Effector CD8-positive, alpha-beta T cell (primary cell): Measurements from ENCODE around the gene RAD1.

Experiments
- DNase-seq: peaks from one replicate; lab custom pipeline; 2025; lab: John Stamatoyannopoulos, UW

RAD1 gene

DNA sequence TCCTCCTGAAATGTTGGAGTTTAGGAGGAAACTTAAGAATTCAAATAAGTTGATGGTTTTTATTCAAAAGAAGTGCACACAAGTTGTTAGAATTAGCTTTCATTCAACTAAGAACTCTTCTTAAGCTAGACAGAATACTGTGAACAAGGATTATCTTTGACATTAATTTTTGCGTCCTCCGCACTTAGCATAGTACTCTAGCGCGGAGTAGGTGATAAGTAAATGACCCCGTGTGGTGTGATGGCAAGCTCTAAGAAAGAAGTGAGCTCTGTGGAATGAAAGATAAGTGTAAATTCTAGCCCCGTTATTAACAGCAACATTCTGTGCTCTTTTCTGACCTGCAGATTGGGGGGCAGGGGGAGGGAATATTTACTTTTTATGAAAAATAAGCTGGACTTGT lies 1.2 kb upstream of the RAD1 start:
- no peak for DNase-seq

DNA sequence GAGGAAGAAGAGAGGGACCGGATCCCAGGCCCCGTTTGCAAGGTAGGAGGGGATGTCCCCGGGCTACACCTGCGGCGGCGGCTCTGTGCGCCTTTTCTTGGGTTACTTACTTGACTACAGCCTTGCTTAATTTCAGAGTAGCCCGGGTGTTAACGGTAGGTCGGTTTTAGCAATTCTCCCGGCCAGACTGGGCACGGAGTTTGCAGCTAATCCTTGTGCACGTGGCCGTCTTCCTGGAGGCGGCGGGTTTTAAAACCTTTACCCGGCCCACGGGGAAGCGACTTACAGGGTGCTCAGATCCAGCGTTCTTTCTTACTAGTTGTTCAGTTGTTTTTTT lies 520 bp upstream of the RAD1 start:
- no peak for DNase-seq

DNA sequence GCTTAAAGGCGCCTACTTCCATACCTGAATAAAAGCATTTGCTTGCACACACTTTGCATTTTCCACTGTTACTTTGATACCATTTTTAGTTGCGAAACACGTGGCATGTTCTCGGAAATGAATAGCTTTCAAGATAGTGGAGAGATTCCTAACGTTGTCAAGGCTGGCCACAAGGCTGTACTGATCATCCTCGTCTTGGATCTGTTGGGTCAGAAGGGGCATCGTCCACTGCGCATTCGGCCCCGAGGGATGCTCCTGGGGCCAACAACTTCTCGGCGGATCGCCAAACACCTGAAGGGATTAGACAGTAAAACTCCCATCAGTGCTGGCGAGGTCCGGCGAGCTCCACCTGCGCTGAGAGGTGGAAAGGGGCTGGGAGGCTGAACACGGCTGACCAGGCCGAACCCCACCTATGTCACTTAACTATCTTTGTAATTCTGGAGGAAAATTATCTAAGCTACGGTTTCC lies 599 bp downstream of the RAD1 start:
- DNase-seq = no peak

DNA sequence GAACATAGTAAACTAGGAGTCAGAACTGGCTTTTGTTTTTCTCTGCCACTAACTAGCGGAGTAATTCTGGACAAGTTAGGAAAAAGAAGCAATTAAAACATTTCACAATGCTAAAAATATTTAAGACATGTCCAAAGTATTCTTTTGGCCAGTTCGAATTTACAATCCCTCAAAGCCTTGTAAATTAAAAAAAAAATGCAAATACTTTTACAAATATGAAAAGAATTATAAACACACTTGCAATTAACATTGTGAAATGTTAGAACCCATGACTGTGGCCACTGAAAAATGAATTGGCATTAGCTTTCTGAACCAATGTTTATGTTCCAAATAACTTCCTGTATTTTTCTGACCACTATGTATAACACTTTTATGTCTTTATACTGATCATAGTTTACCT lies 2.2 kb downstream of the RAD1 start:
- DNase-seq = no peak

DNA sequence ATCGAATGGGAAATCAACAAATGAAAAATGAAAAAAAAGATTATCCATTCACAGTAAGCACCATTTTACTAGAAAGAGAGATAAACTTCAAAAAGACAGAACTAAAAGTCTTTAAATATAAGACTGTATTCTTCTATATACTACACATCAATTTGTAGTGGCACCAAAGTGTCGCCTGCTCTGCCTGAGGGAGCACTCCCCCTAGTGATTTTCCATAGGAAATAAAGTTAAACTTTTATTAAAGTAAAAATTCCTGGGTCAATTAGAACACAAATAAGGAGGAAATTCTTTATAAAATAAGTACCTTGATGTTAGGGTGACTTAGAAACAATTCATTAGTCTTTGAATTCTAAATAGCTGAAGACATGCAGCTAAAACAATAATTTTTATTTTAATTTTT lies 9.7 kb downstream of the RAD1 start:
- no peak for DNase-seq

DNA sequence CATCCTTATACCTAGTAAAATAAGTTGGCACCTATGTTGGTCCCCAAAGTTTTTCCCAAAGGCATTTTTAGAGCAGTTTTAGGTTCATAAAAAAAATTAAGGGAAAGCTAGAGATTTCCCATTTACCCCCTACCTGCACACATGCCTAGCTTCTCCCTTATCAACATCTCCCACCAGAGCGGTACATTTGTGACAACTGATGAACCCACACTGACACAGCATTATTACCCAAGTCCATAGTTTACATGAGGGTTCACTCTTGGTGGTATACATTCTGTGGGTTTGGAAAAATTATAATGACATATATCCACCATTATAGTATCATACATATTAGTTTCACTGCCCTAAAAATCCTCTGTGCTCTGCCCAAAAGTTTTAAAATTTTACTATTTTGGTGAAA lies 12.0 kb downstream of the RAD1 start:
- DNase-seq = no peak

DNA sequence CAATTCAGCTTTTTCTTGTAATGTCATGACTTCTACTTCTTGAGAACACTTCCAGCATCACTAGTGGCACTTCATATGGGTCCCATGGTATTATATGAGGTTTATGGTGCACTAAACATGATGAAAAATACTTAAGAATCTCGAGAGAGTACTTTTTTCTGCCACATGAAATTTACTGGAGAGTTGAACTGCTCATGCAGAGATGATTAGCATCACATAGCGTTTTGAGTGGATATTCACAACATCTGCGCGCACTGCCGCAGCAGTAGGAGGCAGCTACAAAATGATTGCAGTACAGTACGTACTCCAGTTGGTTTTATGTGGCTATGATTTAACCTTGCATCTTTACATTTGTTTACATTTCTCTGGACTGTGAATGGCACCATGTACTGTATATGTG lies 14.7 kb downstream of the RAD1 start:
- no peak for DNase-seq

DNA sequence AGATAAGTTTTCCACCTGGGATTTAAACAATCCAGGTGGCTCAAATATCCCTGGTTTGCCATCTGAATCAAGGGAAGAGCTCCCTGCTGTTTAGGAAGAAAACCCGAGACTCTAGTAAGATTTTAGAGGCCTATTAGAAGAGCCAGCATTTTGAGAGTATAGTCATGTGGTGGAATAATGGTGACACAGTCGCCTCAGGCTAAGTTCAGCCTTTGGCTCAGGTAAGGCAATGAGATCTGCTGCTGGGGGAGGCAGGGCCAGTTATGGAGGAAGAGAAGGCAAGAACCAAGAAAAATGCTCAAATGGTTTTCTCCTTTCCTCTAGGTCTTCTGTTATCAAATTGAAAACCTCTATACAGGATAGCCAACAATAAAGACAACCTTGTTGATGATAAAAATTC lies 16.2 kb downstream of the RAD1 start:
- DNase-seq = no peak

DNA sequence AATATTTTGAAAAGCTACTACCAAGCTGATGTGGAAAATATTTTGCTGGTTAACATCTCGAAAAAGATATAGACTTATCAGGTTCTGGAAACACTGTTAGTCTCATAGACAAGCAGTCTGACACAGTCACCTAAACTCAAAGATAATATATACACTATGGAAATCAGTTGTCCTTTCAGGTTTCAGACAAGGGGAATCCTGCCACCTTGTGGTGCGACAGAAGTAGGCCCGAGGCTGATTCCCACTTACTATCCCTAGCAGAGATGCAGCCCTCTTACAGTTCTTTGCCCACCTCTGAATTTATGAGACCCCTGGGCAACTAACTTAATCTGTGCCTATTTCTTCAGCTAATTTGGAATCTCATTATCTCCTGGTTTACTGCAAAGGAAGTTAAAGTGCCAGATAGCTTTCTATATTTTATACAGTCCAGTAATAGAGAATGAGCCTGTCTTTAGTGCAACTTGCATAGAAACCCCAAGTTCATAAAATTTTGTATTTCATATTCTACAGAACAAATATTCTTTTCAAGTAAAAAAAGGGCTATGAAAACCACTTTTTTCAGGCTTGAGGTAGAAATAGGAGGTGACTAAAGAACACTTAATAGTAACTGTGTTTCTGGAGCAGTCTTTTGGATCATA lies 16.9 kb downstream of the RAD1 start:
- peak; percentile 24 for DNase-seq

DNA sequence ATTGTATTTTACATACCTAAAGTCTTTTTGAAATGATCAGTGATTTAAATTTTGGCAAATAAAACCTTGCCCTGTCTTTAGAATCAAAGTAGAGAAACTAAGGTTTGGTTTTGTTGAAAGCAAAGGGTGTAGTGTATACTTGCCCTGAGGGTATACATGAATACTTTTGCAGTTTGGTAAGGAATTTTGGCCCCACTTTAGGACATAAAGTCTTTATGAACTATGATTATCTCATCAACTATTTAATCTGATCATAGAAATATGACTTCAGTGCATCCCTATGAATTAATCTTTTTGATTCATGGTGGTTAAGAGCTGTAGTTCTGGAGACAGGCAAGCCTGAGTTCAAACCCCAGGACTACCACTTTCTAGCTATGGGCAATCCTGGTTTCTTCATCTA lies 17.7 kb downstream of the RAD1 start:
- no peak for DNase-seq

DNA sequence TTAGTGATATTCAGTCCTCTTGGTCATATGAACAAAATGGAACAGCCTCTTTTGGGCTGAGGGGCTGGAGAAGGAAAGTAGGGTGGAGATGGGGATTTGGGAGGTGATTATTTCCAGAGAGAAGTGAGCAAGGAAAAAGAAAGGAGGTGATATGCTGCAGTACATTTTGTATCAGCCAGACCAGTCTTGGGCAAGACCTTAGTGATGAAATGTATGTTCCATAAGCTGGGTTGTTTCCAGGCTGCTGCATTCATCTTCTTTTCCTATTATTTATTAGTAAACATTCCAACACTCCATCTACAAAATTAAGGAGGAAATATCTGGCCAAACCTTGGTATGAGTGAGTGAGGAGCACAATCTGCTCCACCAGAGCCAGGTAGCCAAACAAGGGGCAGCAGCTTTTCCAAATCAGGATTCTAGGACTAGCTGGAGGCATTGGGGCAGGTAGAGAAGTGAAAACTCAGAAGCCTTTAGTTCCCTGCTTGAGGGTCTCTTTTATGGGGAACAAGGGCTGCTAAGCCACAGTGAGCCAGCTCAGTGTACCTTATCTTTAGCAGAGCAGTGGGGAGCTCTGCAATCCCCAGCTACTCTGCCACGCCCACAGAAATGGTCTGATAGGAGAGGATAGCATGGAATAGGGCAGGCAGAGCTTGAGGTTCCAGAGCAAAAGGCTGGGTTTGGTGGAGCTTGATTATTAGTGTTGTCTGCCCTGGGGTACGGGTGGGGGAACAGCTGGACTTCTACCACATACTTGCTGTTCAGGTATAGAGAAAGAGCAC lies 19.5 kb downstream of the RAD1 start:
- no peak for DNase-seq

DNA sequence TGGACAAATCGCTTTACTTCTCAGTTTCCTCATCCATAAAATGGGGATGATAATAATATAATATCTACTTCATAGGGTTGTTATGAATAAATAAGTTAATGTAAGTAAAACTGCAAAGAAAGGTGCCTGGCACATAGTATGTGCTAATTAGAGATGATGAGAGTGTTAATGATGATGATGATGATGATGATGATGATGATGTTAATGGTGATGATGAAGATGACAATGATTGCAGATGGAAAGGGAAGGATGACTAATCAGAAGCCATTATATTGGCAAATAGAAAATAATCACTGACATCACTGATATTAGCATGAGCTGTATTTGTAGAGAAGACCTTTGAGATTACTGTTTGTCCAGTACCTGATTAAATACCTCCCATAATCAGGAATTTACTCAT lies 20.6 kb downstream of the RAD1 start:
- no peak for DNase-seq

DNA sequence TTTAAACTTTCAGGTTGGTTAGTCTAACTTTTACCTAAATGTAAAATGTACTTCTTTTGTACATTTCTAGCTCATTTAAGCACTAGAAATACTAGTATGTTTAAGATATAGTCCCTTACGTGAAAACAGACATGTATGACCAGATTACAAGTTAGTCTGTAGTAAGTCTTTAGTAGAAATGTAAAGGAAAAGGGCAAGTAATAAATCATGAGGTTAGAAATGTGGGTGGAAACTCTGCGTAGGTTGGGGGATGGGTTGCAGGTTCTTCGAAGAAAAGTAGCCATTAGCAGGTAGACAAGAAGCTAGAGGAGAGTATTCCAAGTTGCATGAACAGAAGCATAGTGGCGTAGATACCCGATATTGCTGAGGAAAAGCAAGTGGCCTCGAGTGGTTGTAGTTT lies 22.9 kb downstream of the RAD1 start:
- DNase-seq = no peak

DNA sequence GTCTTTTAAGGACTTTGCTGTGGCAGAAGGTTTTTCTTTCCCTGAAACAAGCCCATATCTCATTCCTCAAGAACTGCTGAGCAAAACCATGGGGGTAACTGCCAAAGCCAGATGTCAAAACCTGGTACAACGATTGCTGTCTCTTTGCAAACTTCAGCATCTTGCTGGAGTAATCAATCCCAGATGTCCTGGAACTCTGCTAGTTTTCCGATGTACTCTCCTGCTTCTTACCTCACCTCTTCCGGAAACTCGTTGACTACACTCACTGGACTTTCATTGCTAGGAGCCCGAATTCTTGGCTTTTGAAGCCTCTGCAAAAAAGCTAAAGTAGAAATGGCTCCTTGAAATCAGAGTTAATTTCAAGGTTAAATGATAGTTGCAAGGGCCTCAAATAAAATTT lies 23.3 kb downstream of the RAD1 start:
- no peak for DNase-seq

DNA sequence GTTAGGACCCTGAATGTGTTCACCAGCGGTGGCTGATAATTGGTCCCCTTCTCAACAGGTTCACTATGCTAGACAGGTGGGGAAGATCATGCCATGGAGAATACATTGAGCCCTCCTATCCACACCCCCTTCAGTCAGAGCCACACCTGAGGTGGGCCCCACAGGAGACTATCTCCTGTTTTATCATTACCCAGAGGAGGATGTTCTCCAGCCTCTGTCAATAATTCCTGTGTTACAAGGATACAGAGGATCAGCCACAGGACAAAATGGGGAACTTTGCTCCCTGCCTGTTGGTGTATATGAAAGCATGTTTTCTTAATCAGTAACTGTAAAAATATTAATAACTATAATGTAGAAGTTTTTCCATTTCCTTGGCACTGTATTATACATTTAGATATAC lies 25.9 kb downstream of the RAD1 start:
- DNase-seq = no peak

DNA sequence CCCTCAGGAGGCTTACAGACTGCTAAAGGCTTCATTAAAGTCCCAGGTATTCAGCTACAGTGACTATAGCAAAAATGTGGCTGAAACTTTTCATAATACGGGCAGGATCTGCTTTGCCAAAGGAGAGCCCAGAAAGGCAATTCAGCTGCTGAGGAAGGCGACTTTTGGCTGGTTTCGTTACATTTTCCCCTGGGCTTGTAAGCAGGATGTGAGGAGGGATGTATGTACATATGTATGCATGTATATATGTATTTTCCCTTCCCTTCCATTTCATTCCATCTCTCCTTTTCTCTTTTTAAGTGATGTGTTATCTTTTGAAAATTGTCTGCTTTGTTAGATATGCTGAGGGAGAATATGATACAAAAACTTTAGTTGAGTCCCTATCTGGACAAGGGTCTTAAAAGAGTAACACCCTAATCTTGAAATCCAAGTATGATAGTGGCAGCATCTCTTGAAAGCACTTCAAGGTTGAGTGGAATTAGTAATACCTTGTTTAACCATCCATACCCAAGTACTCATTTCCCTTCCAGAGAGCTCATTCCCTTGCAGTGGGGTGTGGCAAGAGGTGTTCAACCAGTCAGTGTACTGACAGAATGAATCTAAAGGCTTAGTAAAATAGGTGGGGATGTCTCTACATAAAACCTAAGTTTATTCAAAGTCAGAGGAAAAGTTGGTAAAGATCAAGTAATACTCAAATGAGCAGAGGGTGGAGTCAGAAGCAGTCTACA lies 28.7 kb downstream of the RAD1 start:
- DNase-seq = no peak

DNA sequence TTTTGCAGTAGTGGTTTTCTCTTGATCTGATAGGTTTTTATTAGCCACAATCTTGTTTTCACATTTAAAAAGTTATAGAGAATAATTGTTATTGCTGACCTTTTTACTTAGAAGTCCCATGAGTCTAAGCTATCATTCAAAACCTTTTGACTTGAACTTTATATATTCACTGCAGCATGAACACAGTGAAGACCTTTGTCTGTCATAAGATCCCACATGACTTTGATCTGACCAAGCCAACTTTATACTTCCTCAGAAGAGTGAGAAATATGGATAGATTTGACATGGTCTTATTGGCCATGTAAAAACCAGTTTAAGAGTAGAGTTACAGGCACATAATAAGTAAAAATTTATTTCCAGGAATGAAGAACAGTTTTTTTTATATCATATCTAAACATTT lies 34.1 kb downstream of the RAD1 start:
- DNase-seq = no peak

DNA sequence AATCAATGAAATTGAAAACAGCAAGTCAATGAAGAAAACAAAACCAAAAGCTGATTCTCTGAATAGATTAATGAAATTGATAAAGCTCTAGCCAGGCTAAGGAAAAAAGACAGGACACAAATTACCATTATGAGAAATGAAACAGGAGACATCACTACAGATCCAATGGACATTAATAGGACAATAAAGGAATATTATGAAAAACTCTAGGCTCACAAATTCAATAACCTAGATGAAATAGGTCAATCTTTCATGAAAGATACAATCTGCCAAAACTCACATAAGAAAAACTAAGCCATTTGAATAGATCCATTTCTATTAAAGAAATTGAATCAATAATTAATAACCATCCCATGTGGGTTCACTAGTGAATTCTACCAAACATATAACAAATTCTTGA lies 39.0 kb downstream of the RAD1 start:
- DNase-seq = no peak

DNA sequence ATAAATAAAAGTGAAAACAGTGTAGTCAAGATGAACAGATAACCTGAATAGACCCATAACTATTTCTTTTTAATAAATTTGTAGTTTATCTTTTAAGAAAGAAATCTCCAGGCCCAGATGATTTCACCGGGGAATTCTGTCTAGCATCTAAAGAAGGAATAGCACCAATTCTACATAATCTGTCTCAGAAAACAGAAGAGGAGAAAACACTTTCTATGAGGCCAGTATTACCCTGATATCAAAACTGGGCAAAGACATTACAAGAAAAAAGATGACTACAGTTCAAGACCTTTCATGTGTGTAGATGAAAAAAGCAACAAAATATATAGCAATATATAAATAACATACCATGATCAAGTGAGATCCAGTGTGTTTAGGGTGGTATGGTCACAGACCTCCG lies 44.9 kb downstream of the RAD1 start:
- DNase-seq = no peak

DNA sequence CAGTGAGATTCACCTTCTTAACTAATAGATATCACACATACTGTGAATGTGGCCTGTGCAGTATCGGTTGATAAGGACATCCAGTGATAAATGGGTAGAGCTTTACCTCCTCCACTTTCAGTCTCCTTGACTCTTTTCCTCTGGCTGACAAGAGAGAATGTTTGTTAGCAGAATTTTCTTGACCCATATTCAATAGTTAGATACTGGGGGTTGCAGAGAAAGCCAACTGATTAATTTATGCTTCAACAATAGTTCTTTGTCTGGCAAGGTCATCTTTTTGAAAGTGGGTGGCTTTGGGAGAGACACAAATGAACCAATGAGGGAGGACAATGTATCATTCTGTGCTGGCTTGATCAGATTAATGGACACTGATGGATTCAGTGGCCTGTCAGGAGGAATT lies 46.0 kb downstream of the RAD1 start:
- DNase-seq = no peak

DNA sequence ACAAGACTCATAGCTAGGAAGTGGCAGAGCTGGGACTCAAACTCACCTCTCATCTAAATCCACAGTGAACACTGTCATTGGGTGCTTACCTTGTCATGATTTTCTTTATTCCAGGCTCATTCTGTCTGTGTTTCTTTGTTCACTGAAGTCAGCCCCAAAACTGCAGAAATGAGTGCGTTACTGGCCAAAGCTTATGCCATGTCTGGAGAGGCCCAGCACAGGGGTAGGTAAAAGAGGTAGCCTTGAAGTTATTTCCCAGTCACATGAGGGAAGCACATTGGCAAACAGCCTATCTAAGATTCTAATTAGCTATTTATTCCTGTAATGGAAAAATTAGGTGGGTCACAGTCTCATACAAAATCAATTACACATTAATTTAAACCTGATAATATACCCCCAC lies 46.5 kb downstream of the RAD1 start:
- DNase-seq = no peak

DNA sequence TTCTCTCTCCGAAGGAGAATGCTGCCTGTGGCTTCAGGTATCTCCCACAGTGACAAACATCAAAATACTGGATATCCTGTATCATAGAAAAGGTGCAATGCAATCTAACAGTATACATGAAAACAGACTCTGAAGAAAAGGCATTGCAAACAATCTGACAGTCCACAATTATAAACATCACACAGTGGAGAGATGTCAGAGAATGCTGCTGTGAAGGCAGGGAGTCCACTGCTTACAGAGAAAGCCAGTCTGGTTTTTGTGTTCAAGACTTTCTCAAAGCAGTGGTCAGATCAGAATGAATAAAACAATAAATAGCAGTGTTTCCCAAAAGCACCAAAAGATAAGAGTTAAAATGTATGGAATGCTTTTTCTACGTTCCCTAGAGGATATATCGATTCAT lies 47.6 kb downstream of the RAD1 start:
- no peak for DNase-seq

DNA sequence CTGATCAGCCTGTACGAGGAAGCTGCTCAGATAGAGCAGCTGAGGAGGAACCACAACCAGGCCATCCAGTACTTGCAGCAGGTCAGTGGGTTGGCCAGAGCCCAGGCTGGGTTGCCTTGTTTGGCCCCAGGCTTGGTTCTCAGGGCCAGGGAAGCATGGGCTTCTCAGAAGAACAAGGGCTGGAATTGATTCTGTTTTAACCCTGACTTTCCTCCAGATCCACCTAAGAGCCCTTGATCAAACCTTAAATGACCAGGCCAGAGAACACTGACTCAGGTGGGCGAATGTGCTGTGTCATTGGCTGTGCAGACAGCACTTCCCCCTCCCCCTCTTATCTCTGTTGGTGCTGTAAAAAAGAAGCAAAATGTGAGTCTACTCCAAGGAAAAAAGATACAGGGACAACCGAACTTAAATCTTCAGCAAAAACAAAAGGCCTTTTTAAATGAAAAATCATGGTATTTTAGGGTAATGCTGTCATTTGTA lies 48.3 kb downstream of the RAD1 start:
- no peak for DNase-seq
